Osteoblast (primary cell): ENCODE measurements around the gene KIF13A. TPM values are rescaled to one million over a fixed set of nuclear protein-coding genes. Genes with fewer than 3 reads are reported as not detected.

ENCODE experiments used
- DNase-seq: peaks from one replicate; pipeline ENCODE4 v3.0.0; 2011; ENCODE audit warnings: low spot score, mixed read lengths; ENCODE audit not compliant: insufficient read length; ENCODE audit errors: missing footprints
- H2AFZ ChIP-seq: 2 replicates; pipeline ENCODE4 v1.6.0; 2011; ENCODE audit warnings: mild to moderate bottlenecking, low read length
- H3K27ac ChIP-seq: 2 replicates; pipeline ENCODE4 v1.5.1; 2011; ENCODE audit warnings: mild to moderate bottlenecking, low read depth, low read length, moderate library complexity
- H3K27me3 ChIP-seq: 2 replicates; pipeline ENCODE4 v1.6.0; 2012; ENCODE audit warnings: mild to moderate bottlenecking, control low read depth, inconsistent platforms, low read length, moderate library complexity; ENCODE audit not compliant: insufficient read depth
- H3K36me3 ChIP-seq: 2 replicates; pipeline ENCODE4 v1.5.1; 2011; ENCODE audit warnings: mild to moderate bottlenecking, low read length, control low read depth, moderate library complexity; ENCODE audit not compliant: insufficient read depth
- H3K4me1 ChIP-seq: 2 replicates; pipeline ENCODE4 v1.5.1; 2011; ENCODE audit warnings: mild to moderate bottlenecking, low read length, control low read depth, moderate library complexity; ENCODE audit not compliant: insufficient read depth
- H3K4me2 ChIP-seq: 2 replicates; pipeline ENCODE4 v1.6.0; 2011; ENCODE audit warnings: mild to moderate bottlenecking, low read length; ENCODE audit not compliant: insufficient read depth
- H3K4me3 ChIP-seq: fragments of 200-600 bp; sonication (generic); 3 replicates; pipeline ENCODE4 v1.5.1; 2012; ENCODE audit warnings: mild to moderate bottlenecking, low read length, inconsistent platforms; ENCODE audit not compliant: insufficient read depth
- H3K79me2 ChIP-seq: 2 replicates; pipeline ENCODE4 v1.6.0; 2012; ENCODE audit warnings: mild to moderate bottlenecking, low read length, control low read depth, inconsistent platforms; ENCODE audit not compliant: insufficient read depth
- H3K9me3 ChIP-seq: 2 replicates; pipeline ENCODE4 v1.5.1; 2011; ENCODE audit warnings: low read depth, low read length, control low read depth
- H4K20me1 ChIP-seq: 2 replicates; pipeline ENCODE4 v1.6.0; 2012; ENCODE audit warnings: mild to moderate bottlenecking, low read length, control low read depth; ENCODE audit not compliant: insufficient read depth
- CTCF ChIP-seq: IDR thresholded peaks from 2 replicates; pipeline ENCODE4 v1.5.1; 2011; ENCODE audit warnings: mild to moderate bottlenecking, low read depth, low read length, moderate library complexity; ENCODE audit errors: extremely low read depth
- total RNA-seq: library from RNA; depleted of rRNA; stranded (reverse); fragments of >200 nt; gene quantifications from 2 replicates; pipeline ENCODE4 v1.2.3, GENCODE V29; 2012

KIF13A gene
- total RNA-seq, 1 donor = 61.5 TPM

GRCh38 chr6:17907406-17908229 lies 79.8 kb downstream of the KIF13A start:
- Histone ChIP-seq H2AFZ (no peak overlapping the region), H3K79me2 (peaks cover 49% of the 10 kb centered on the region), H3K4me3 (peak overlapping the region; percentile 36), H4K20me1 (no peaks in the 10 kb centered on the region), H3K27me3 (no peaks in the 10 kb centered on the region), H3K9me3 (no peaks in the 10 kb centered on the region), H3K27ac (peak overlapping the region; percentile 95), H3K4me1 (peaks cover 59% of the 10 kb centered on the region), H3K4me2 (peak overlapping the region; percentile 71), H3K36me3 (no peaks in the 10 kb centered on the region)
- peak; percentile 69 for DNase-seq
- TF ChIP-seq CTCF = peak; percentile 41

GRCh38 chr6:17905611-17906592 lies 81.5 kb downstream of the KIF13A start:
- Histone ChIP-seq H3K79me2 (peaks cover 56% of the 10 kb centered on the region), H3K4me1 (peaks cover 50% of the 10 kb centered on the region), H3K27ac (peak overlapping the region; percentile 95), H3K27me3 (no peaks in the 10 kb centered on the region), H4K20me1 (no peaks in the 10 kb centered on the region), H3K4me3 (no peak overlapping the region), H3K9me3 (no peaks in the 10 kb centered on the region), H2AFZ (no peak overlapping the region), H3K4me2 (peak overlapping the region; percentile 38), H3K36me3 (no peaks in the 10 kb centered on the region)
- DNase-seq = peak; percentile 15
- TF ChIP-seq CTCF = no peak

DNA sequence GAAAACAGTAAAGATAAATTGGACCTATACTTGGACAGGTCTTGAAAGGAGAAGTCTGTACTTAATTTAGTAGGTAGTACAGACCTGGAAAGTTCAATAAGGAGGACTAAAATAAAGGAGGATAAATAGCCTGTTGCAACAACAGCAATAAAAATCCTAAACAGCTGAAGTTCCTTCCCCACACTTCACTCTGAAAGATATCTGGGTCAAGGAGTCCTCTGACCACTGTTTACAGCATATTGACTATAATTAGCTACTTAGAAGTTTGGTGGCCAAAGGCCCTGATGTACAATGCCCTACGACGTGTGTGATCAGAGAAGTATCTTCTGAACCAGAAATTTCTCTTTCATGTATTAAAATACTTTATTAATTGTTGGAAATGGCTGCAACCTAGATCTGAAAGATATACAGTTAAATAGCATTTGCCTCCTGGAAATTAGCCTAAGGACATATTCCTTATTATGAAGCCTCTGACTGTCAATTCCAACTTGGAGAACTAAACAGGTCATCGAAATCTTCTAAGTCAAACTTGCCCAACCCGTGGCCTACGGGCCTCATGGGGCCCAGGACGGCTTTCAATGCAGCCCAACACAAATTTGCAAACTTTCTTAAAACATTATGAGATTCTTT lies 82.8 kb downstream of the KIF13A start:
- peaks cover 45% of the 10 kb centered on the region for H3K4me1 ChIP-seq
- no peaks in the 10 kb centered on the region for H3K27me3 ChIP-seq
- no peak for DNase-seq
- no peak overlapping the region for H2AFZ ChIP-seq
- H3K4me2 ChIP-seq = no peak overlapping the region
- peaks cover 60% of the 10 kb centered on the region for H3K79me2 ChIP-seq
- no peaks in the 10 kb centered on the region for H3K9me3 ChIP-seq
- H3K4me3 ChIP-seq = no peak overlapping the region
- no peaks in the 10 kb centered on the region for H4K20me1 ChIP-seq
- TF ChIP-seq CTCF = no peak
- no peaks in the 10 kb centered on the region for H3K36me3 ChIP-seq
- peak overlapping the region; percentile 95 for H3K27ac ChIP-seq
